Endothelial cell of umbilical vein (primary cell): ENCODE measurements around the gene CMSS1. TPM values are rescaled to one million over a fixed set of nuclear protein-coding genes. Genes with fewer than 3 reads are reported as not detected.

ENCODE experiments used
- BruUV-seq: library from RNA; stranded (reverse); fragments of 400-500 nt; replicated peaks from 2 replicates; lab custom pipeline; 2021; lab: Mats Ljungman, UMichigan
- CTCF ChIA-PET: fragments of 300-600, 350-600 bp; sonication (Branson Sonifier 250); formaldehyde crosslinking; loops from one replicate; lab custom pipeline; 2021; ENCODE audit warnings: antibody characterized with exemption, inconsistent platforms; lab: Charles Lee
- POLR2A ChIA-PET: fragments of 300-600, 350-600 bp; sonication (Branson Sonifier 250); formaldehyde crosslinking; loops from one replicate; lab custom pipeline; 2021; ENCODE audit warnings: antibody characterized with exemption, inconsistent platforms; lab: Charles Lee
- DNase-seq: peaks from one replicate; pipeline ENCODE4 v3.0.0-alpha.2; 2011; ENCODE audit warnings: low read depth, low spot score
- FAIRE-seq: peaks from 2 replicates; lab custom pipeline; 2011; peaks lifted over from hg19 to GRCh38; lab: Jason Lieb, UNC
- H2AFZ ChIP-seq: 2 replicates; pipeline ENCODE4 v1.6.0; 2012; ENCODE audit warnings: low read depth, low read length, control low read depth, inconsistent platforms
- H3K27ac ChIP-seq: 2 replicates; pipeline ENCODE4 v1.5.1; 2011; ENCODE audit warnings: low read depth, mild to moderate bottlenecking, control low read depth, low read length, moderate library complexity; ENCODE audit not compliant: insufficient read depth
- H3K27me3 ChIP-seq, 2 experiments: 2 replicates each; pipeline versions ENCODE4 v1.6.0 to v1.6.1; 2011; ENCODE audit warnings: low read length in 2 of 2, mixed read lengths in 1 of 2; ENCODE audit not compliant: control insufficient read depth in 2 of 2, insufficient read depth in 2 of 2
- H3K36me3 ChIP-seq, 2 experiments: 2 replicates in 1 of 2; 3 replicates in 1 of 2; pipeline ENCODE4 v1.5.1; 2011; ENCODE audit warnings: low read length in 2 of 2, mild to moderate bottlenecking in 1 of 2, moderate library complexity in 1 of 2; ENCODE audit not compliant: control insufficient read depth in 2 of 2, insufficient read depth in 2 of 2; ENCODE audit errors: extremely low read depth in 1 of 2
- H3K4me1 ChIP-seq: 3 replicates; pipeline ENCODE4 v1.5.1; 2011; ENCODE audit warnings: mild to moderate bottlenecking, low read length; ENCODE audit not compliant: control insufficient read depth, insufficient read depth; ENCODE audit errors: extremely low read depth
- H3K4me2 ChIP-seq: 2 replicates; pipeline ENCODE4 v1.6.1; 2011; ENCODE audit warnings: low read length, control low read depth, mixed read lengths; ENCODE audit not compliant: insufficient read depth
- H3K4me3 ChIP-seq, 3 experiments: fragments of 200-600 bp in 1 of 3; sonication (generic), shearing (Covaris generic) in 1 of 3; replicated peaks in 1 of 3; 2 replicates each; pipeline ENCODE4 v1.5.1; 2011 to 2016; ENCODE audit warnings: control low read depth in 3 of 3, low read length in 3 of 3, mild to moderate bottlenecking in 2 of 3, inconsistent platforms in 1 of 3, low read depth in 1 of 3, moderate library complexity in 1 of 3; ENCODE audit not compliant: insufficient read depth in 1 of 3
- H3K79me2 ChIP-seq: 2 replicates; pipeline ENCODE4 v1.6.0; 2012; ENCODE audit warnings: low read length, inconsistent platforms; ENCODE audit not compliant: control insufficient read depth, insufficient read depth
- H3K9ac ChIP-seq: replicated peaks from 2 replicates; pipeline ENCODE3; 2011; ENCODE audit warnings: low read length, control low read depth; ENCODE audit not compliant: insufficient read depth; ENCODE audit errors: extremely low read depth
- H3K9me1 ChIP-seq: replicated peaks from 3 replicates; pipeline ENCODE4 v1.6.0; 2011; ENCODE audit warnings: mild to moderate bottlenecking, low read length; ENCODE audit not compliant: control insufficient read depth, insufficient read depth; ENCODE audit errors: extremely low read depth
- H3K9me3 ChIP-seq: replicated peaks from 2 replicates; pipeline ENCODE4 v1.5.1; 2012; ENCODE audit warnings: low read length, inconsistent platforms; ENCODE audit not compliant: control insufficient read depth, insufficient read depth
- H4K20me1 ChIP-seq: replicated peaks from 2 replicates; pipeline ENCODE3; 2011; ENCODE audit warnings: mild to moderate bottlenecking, low read length; ENCODE audit not compliant: control insufficient read depth, insufficient read depth; ENCODE audit errors: extremely low read depth
- EZH2 ChIP-seq: IDR thresholded peaks from 2 replicates; pipeline ENCODE4 v1.6.1; 2012; ENCODE audit warnings: borderline replicate concordance, low read depth, mild to moderate bottlenecking, moderate library complexity, low read length, inconsistent platforms; ENCODE audit not compliant: severe bottlenecking
- FOS ChIP-seq: IDR thresholded peaks from 2 replicates; pipeline ENCODE4 v1.6.1; 2011; ENCODE audit warnings: mild to moderate bottlenecking, low read length, moderate library complexity, borderline replicate concordance; ENCODE audit not compliant: insufficient read depth
- GATA2 ChIP-seq: IDR thresholded peaks from 2 replicates; pipeline ENCODE4 v1.7.0; 2011; ENCODE audit warnings: low read depth, mild to moderate bottlenecking, moderate library complexity, mixed read lengths, low read length; ENCODE audit not compliant: insufficient read length, insufficient read depth
- JUN ChIP-seq: IDR thresholded peaks from 2 replicates; pipeline ENCODE4 v1.6.1; 2011; ENCODE audit warnings: borderline replicate concordance, low read depth; ENCODE audit not compliant: insufficient read length, insufficient read depth
- MAX ChIP-seq: IDR thresholded peaks from 2 replicates; pipeline ENCODE4 v1.6.1; 2011; ENCODE audit not compliant: insufficient read depth, insufficient read length
- MYC ChIP-seq: IDR thresholded peaks from one replicate; pipeline ENCODE4 v1.6.1; 2011; ENCODE audit warnings: mild to moderate bottlenecking, low read depth, low read length
- POLR2A ChIP-seq: IDR thresholded peaks from 2 replicates; pipeline ENCODE4 v1.6.1; 2012; ENCODE audit warnings: low read depth, mild to moderate bottlenecking, control low read depth, low read length
- POLR2AphosphoS5 ChIP-seq: IDR thresholded peaks from 2 replicates; pipeline ENCODE4 v1.6.1; 2012; ENCODE audit warnings: low read depth, mild to moderate bottlenecking, control low read depth, low read length, moderate library complexity; ENCODE audit not compliant: insufficient read depth
- dilution Hi-C: fragments of 300-500 bp; cut with MboI; formaldehyde crosslinking; loops from one replicate; pipeline ENCODE4 v1.15.0; 2019; ENCODE audit warnings: low sequenced_read_pairs; ENCODE audit not compliant: extremely low pct_ligation_motif_present
- intact Hi-C: fragments of 100-400 bp; cut with micrococcal nuclease; formaldehyde crosslinking; loops from one replicate; pipeline ENCODE4 v1.10.0; 2022
- polyA plus RNA-seq, 4 experiments: library from polyadenylated mRNA; depleted of rRNA in 3 of 4; stranded (reverse) in 3 of 4; unstranded in 1 of 4; fragments of >200 nt; gene quantifications; 2 replicates each; pipeline versions ENCODE4 v1.2.1 to v1.2.3, GENCODE V29; 2011 to 2012; ENCODE audit warnings: missing spikeins in 1 of 4
- total RNA-seq: library from RNA; stranded (reverse); gene quantifications from 2 replicates; pipeline ENCODE4 v1.2.3, GENCODE V29; 2021
- TF ChIP-seq, protein P1 (sequence below), 2 donors: IDR thresholded peaks; 1 replicate in 1 of 2; 2 replicates in 1 of 2; pipeline ENCODE4 v1.5.1; 2011; ENCODE audit warnings: low read length in 2 of 2, mild to moderate bottlenecking in 2 of 2, moderate library complexity in 2 of 2, control low read depth in 1 of 2, inconsistent platforms in 1 of 2, low read depth in 1 of 2; ENCODE audit not compliant: insufficient read depth in 1 of 2; ENCODE audit errors: extremely low read depth in 1 of 2

Gene CMSS1
- total and polyA plus RNA-seq, 2 donors (not counting 3 experiments of a cell fraction or from before 2014, with no cell fraction given): 9.7 to 60.6 TPM

- ChIA-PET POLR2A (no interaction called here), CTCF (no interaction called here)
- Histone ChIP-seq H3K27me3 (no peaks in the 10 kb centered on the region), H3K9ac (no peak overlapping the region), H3K4me2 (no peak overlapping the region), H3K4me3 (no peak overlapping the region), H3K9me3 (no peaks in the 10 kb centered on the region), H3K79me2 (peaks cover 2% of the 10 kb centered on the region), H3K36me3 (no peaks in the 10 kb centered on the region), H3K9me1 (no peaks in the 10 kb centered on the region), H4K20me1 (no peaks in the 10 kb centered on the region), H3K4me1 (peaks cover 24% of the 10 kb centered on the region), H3K27ac (no peak overlapping the region), H2AFZ (no peak overlapping the region)
- intact Hi-C loops (no loop called here), dilution Hi-C loops (no loop called here)
- no peak for DNase-seq
- no TSS peak for BruUV-seq
- TF ChIP-seq EZH2 (no peak), POLR2AphosphoS5 (no peak), MAX (no peak), JUN (no peak), GATA2 (no peak), FOS (no peak), MYC (no peak), POLR2A (no peak)
- TF ChIP-seq, protein P1, sequence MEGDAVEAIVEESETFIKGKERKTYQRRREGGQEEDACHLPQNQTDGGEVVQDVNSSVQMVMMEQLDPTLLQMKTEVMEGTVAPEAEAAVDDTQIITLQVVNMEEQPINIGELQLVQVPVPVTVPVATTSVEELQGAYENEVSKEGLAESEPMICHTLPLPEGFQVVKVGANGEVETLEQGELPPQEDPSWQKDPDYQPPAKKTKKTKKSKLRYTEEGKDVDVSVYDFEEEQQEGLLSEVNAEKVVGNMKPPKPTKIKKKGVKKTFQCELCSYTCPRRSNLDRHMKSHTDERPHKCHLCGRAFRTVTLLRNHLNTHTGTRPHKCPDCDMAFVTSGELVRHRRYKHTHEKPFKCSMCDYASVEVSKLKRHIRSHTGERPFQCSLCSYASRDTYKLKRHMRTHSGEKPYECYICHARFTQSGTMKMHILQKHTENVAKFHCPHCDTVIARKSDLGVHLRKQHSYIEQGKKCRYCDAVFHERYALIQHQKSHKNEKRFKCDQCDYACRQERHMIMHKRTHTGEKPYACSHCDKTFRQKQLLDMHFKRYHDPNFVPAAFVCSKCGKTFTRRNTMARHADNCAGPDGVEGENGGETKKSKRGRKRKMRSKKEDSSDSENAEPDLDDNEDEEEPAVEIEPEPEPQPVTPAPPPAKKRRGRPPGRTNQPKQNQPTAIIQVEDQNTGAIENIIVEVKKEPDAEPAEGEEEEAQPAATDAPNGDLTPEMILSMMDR (IDR thresholded peaks at IDR 0.05; ENCODE audit: extremely low read depth in 1 of 2, insufficient read depth in 1 of 2, low read depth in 1 of 2, low read length in 2 of 2): no peak
- no peak for FAIRE-seq
These were observed 112.1 kb downstream of the CMSS1 start for GRCh38 chr3:99929745-99930139.
